GM18907 (cell line): ENCODE results near the gene MAD2L2.
A peak's percentile ranks its signal among the peaks of the same experiment; 100 is the strongest.

Experiments
- ATAC-seq: cut with Tn5 transposase; IDR thresholded peaks from one replicate; pipeline ENCODE4 v1.9.1; 2021; ENCODE audit warnings: mild to moderate bottlenecking, moderate library complexity; ENCODE audit not compliant: unreplicated experiment

MAD2L2 gene

DNA sequence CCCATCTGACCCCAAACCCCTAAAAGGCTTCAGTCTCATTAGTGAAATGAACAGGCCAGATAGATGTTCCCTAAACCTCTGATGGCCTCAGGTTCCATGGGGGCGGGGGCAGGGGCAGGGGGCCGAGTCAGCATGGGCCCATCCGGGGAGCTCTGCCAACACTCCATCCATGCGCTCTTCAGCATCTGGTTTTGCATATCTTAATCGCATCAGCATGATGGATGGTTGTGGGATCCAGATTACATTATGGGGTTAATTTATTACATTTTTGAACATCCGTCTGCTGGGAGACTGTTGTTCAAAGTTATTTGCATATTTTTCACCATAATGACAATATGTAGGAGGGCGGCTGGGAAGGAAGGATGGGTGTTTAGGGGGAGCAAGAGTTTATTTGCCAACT lies 3.1 kb upstream of the MAD2L2 start:
- no peak for ATAC-seq

DNA sequence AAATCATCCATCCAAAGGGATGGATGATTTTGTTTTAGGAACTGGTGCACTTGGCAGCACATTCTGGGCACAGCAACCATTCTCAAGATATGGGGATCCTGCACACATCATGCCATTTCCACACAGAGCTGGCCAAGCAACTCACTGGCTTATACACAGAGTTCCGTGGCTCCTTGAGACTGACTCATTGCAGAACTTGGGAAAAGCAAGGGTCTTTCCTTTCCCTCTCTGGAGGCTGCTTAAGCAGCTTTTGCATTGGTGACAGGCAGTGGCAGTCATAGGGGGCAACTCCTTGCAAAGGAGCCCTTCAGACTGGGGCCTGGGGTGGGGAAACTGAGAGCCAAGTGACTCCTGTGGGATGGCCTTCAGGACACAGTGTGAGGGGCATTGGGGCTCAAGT lies 1.9 kb upstream of the MAD2L2 start:
- no peak for ATAC-seq

GRCh38 chr1:11682287-11682771 lies 1.4 kb upstream of the MAD2L2 start:
- no peak for ATAC-seq

DNA sequence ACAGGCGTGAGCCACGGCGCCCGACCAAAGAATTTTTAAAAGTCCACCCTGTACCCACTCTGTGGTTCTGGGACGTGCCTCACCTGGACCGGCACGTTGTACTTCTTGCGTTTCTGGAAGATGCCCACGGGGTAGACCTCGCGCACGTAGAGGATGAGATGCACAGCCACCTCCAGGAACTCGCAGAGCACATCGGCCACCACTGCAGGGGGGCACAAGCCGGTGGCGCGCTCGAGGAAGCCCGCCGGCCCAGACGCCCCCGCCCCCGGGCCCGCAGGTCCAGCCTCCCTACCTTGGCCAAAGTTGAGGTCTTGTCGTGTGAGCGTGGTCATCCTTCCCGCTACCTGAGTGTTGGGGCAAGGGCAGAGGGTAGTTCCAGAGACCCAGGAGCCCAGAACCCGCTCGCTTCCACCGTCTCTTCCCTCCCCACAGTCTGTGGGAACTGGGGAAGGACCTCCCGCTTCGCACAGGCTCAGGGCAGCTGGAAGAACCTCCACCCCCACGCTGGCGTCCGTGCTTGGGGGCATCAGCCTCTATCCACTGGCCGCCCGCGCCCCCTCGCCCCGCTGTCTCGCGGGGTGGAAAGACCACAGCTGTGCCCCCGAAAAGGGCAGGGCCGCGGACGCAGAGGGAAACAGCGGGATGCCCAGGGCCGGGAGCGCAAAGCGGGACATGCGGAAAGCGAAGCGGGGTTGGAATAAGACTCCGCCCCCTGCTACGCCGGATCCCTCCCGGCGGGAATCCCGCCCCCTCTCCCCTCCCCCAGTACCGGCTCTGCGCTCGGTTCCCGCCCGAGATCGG lies 478 bp downstream of the MAD2L2 start:
- ATAC-seq: peak; percentile 24

- ATAC-seq: no peak
Measured at GRCh38 chr1:11678442-11678841, 2.5 kb downstream of the MAD2L2 start.

- no peak for ATAC-seq
Measured at GRCh38 chr1:11676386-11677103, 4.4 kb downstream of the MAD2L2 start.

- no peak for ATAC-seq
Measured at GRCh38 chr1:11675325-11675724, 5.6 kb downstream of the MAD2L2 start.

- ATAC-seq: no peak
Measured at GRCh38 chr1:11674488-11674887, 6.5 kb downstream of the MAD2L2 start.

DNA sequence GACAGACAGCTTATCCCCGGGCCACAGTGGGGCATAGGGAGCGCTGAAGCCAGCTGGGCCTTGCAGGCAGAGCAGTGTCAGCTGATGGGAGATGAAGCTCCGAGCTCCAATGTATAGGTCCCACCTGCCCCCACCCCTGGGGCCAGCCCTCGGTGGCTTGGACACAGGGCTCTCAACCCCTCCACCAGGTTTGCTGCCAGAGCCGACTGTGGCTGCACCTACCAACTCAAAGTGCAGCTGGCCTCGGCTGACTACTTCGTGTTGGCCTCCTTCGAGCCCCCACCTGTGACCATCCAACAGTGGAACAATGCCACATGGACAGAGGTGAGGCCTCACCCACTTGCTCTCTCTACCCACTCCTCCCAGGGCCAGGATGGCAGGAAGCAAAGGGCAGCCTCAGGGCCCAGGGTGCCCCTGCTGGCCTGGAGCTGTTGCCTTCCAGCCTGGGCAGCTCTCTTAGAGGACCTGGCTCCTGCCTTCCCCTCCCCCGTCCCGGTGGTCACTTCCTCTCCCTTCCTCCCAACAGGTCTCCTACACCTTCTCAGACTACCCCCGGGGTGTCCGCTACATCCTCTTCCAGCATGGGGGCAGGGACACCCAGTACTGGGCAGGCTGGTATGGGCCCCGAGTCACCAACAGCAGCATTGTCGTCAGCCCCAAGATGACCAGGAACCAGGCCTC lies 7.7 kb downstream of the MAD2L2 start:
- ATAC-seq: no peak

- ATAC-seq: no peak
Measured at GRCh38 chr1:11671544-11672286, 9.2 kb downstream of the MAD2L2 start.

GRCh38 chr1:11671205-11671543 lies 9.8 kb downstream of the MAD2L2 start:
- no peak for ATAC-seq

DNA sequence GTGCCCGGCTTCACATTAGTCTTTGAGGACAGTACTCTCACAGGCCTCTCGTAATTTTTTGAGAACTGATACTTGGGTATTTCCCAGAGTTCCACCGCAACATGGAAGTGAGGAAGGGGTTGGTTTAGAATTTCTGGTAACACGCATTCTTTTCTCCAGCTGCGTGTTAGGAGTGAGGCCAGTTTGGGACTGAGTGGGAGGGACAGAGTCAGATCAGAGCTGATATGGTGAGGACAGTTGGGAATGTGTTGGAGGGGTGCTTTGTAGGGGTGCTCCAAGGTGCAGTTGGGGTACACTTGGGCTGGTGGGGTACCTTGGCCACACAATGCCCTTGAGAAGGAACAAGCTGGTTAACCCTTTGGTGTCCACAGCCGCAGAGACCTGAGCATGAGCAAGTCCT lies 10.2 kb downstream of the MAD2L2 start:
- ATAC-seq: no peak

DNA sequence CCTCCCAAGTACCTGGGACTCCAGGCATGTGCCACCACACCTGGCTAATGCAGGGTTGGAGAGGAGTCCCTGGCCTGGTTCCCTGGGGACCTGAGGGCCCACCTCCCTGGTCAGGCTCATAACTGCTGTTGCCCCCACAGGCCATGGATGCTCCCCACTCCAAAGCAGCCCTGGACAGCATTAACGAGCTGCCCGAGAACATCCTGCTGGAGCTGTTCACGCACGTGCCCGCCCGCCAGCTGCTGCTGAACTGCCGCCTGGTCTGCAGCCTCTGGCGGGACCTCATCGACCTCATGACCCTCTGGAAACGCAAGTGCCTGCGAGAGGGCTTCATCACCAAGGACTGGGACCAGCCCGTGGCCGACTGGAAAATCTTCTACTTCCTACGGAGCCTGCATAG lies 12.4 kb downstream of the MAD2L2 start:
- no peak for ATAC-seq

- ATAC-seq: peak; percentile 41
Measured at GRCh38 chr1:11664336-11665065, 16.4 kb downstream of the MAD2L2 start.

- no peak for ATAC-seq
Measured at GRCh38 chr1:11661103-11661502, 19.8 kb downstream of the MAD2L2 start.

DNA sequence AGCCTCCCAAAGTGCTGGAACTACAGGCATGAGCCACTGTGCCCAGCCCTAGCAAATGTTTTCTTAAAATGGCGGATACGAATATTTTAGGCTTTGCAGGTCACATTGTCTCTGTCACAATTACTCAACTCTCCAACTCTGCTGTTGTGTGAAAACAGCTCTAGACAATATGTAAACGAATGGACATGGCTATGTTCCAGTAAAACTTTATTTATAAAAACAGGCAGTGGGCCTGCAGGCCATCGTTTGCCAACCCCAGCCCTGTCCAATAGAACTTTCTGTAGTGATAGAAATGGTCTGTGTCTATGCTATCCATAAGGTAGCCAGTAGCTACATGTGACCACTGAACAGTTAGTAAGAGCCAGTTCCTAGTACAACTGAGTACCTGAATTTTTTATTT lies 21.2 kb downstream of the MAD2L2 start:
- no peak for ATAC-seq

DNA sequence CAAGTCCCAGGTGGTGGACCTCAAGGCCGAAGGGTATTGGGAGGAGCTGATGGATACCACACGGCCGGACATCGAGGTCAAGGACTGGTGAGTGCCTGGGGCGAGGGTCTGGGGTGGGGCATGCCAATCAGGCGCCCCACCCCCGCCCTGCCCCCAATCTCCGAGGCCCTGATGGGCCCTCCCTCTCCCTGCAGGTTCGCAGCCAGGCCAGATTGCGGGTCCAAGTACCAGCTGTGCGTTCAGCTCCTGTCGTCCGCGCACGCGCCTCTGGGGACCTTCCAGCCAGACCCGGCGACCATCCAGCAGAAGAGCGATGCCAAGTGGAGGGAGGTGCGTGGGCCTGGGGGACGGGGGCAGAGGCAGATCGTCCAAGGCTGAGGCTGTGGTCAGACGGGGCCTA lies 22.4 kb downstream of the MAD2L2 start:
- no peak for ATAC-seq

GRCh38 chr1:11657654-11658053 lies 23.3 kb downstream of the MAD2L2 start:
- no peak for ATAC-seq

GRCh38 chr1:11654939-11655808 lies 25.8 kb downstream of the MAD2L2 start:
- peak; percentile 19 for ATAC-seq
